Adrenal gland (tissue), 5 donors: ENCODE results near the gene CKAP5.

Experiments used
- POLR2A ChIP-seq, 2 donors: fragments of 450-650 bp; IDR thresholded peaks; one replicate each; pipeline ENCODE4 v1.6.1; 2017; ENCODE audit warnings: antibody characterized with exemption in 2 of 2, mild to moderate bottlenecking in 2 of 2, moderate library complexity in 1 of 2
- TF ChIP-seq, protein P1 (sequence below), 6 experiments: fragments of 450-650 bp in 4 of 6; fragments of 200-600 bp in 2 of 6; sonication (generic) in 1 of 6; IDR thresholded peaks; 1 replicate in 5 of 6; 2 replicates in 1 of 6; pipeline versions ENCODE4 v1.5.1 to v1.8.0; 2016 to 2021; ENCODE audit warnings: antibody characterized with exemption in 6 of 6, mild to moderate bottlenecking in 2 of 6, moderate library complexity in 1 of 6
- donor health status: DM: no; HTN: no; CAD: no.

- TF ChIP-seq, protein P1, sequence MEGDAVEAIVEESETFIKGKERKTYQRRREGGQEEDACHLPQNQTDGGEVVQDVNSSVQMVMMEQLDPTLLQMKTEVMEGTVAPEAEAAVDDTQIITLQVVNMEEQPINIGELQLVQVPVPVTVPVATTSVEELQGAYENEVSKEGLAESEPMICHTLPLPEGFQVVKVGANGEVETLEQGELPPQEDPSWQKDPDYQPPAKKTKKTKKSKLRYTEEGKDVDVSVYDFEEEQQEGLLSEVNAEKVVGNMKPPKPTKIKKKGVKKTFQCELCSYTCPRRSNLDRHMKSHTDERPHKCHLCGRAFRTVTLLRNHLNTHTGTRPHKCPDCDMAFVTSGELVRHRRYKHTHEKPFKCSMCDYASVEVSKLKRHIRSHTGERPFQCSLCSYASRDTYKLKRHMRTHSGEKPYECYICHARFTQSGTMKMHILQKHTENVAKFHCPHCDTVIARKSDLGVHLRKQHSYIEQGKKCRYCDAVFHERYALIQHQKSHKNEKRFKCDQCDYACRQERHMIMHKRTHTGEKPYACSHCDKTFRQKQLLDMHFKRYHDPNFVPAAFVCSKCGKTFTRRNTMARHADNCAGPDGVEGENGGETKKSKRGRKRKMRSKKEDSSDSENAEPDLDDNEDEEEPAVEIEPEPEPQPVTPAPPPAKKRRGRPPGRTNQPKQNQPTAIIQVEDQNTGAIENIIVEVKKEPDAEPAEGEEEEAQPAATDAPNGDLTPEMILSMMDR (IDR thresholded peaks at IDR 0.05): no peak
- no peak for TF ChIP-seq POLR2A (IDR thresholded peaks at IDR 0.05)
Observed at GRCh38 chr11:46834821-46835220, 11.3 kb downstream of the CKAP5 start.
